GM12878 (cell line): ENCODE measurements around the gene NDUFB7. TPM values are rescaled to one million over a fixed set of nuclear protein-coding genes. Genes with fewer than 3 reads are reported as not detected.

ENCODE experiments used
- BACH1 ChIP-seq: fragments of 450-650 bp; IDR thresholded peaks from 2 replicates; pipeline ENCODE4 v1.6.1; 2017; ENCODE audit warnings: mild to moderate bottlenecking, borderline replicate concordance
- BCL3 ChIP-seq: IDR thresholded peaks from 2 replicates; pipeline ENCODE4 v1.6.1; 2011; ENCODE audit warnings: borderline replicate concordance, low read depth, mild to moderate bottlenecking, moderate library complexity, low read length; ENCODE audit not compliant: insufficient read depth, poor library complexity, severe bottlenecking
- BMI1 ChIP-seq: fragments of 450-650 bp; IDR thresholded peaks from 2 replicates; pipeline ENCODE4 v1.6.1; 2016; ENCODE audit warnings: mild to moderate bottlenecking, moderate library complexity, borderline replicate concordance
- CHD1 ChIP-seq: IDR thresholded peaks from 2 replicates; pipeline ENCODE4 v1.6.1; 2012; ENCODE audit warnings: low read depth, low read length, improper control_type of control experiment
- CHD4 ChIP-seq: fragments of 200-600 bp; sonication (generic); IDR thresholded peaks from 2 replicates; pipeline ENCODE4 v1.6.1; 2016; ENCODE audit warnings: mild to moderate bottlenecking
- CTCF ChIP-seq, 3 experiments: IDR thresholded peaks in 2 of 3; conservative IDR thresholded peaks in 1 of 3; 2 replicates each; pipeline ENCODE4 v1.5.1; 2011; ENCODE audit warnings: low read depth in 3 of 3, low read length in 3 of 3, mild to moderate bottlenecking in 3 of 3, control low read depth in 2 of 3, moderate library complexity in 2 of 3, inconsistent platforms in 1 of 3, mixed read lengths in 1 of 3; ENCODE audit not compliant: control insufficient read depth in 2 of 3, insufficient read depth in 1 of 3; ENCODE audit errors: extremely low read depth in 1 of 3
- EGR1 ChIP-seq, 2 experiments: IDR thresholded peaks; 1 replicate in 1 of 2; 2 replicates in 1 of 2; pipeline ENCODE4 v1.6.1; 2011 to 2012; ENCODE audit warnings: low read depth in 2 of 2, low read length in 2 of 2, borderline replicate concordance in 1 of 2, mild to moderate bottlenecking in 1 of 2, moderate library complexity in 1 of 2
- FOS ChIP-seq: IDR thresholded peaks from 3 replicates; pipeline ENCODE4 v1.6.1; 2011; ENCODE audit warnings: borderline replicate concordance; ENCODE audit not compliant: insufficient read length; ENCODE audit errors: extremely low read depth
- GATAD2B ChIP-seq: fragments of 450-650 bp; conservative IDR thresholded peaks from 2 replicates; pipeline ENCODE4 v1.6.1; 2017; ENCODE audit warnings: low read depth, mild to moderate bottlenecking, moderate library complexity
- NR2C1 ChIP-seq: fragments of 450-650 bp; IDR thresholded peaks from 2 replicates; pipeline ENCODE4 v1.6.1; 2017; ENCODE audit warnings: antibody characterized with exemption, mild to moderate bottlenecking, moderate library complexity
- POU2F2 ChIP-seq: IDR thresholded peaks from 3 replicates; pipeline ENCODE4 v1.6.1; 2011; ENCODE audit warnings: low read depth, mild to moderate bottlenecking, low read length, borderline replicate concordance
- RB1 ChIP-seq: fragments of 450-650 bp; formaldehyde crosslinking; IDR thresholded peaks from 2 replicates; pipeline ENCODE4 v1.6.1; 2017; ENCODE audit warnings: mild to moderate bottlenecking, borderline replicate concordance
- SKIL ChIP-seq: fragments of 450-650 bp; IDR thresholded peaks from 2 replicates; pipeline ENCODE4 v1.6.1; 2017; ENCODE audit warnings: mild to moderate bottlenecking, low read depth, inconsistent platforms; ENCODE audit not compliant: poor library complexity, severe bottlenecking
- SMAD1 ChIP-seq: fragments of 450-650 bp; IDR thresholded peaks from 2 replicates; pipeline ENCODE4 v1.6.1; 2018; ENCODE audit warnings: mild to moderate bottlenecking, low read depth; ENCODE audit not compliant: partially characterized antibody
- USF1 ChIP-seq: IDR thresholded peaks from 2 replicates; pipeline ENCODE4 v1.6.1; 2011; ENCODE audit warnings: borderline replicate concordance, low read depth, mild to moderate bottlenecking, moderate library complexity, mixed read lengths, low read length; ENCODE audit not compliant: insufficient read depth; ENCODE audit errors: extremely low read length
- YBX1 ChIP-seq: fragments of 450-650 bp; IDR thresholded peaks from 2 replicates; pipeline ENCODE4 v1.6.1; 2016; ENCODE audit warnings: antibody characterized with exemption
- ZBTB11 ChIP-seq: fragments of 450-650 bp; formaldehyde crosslinking; IDR thresholded peaks from 2 replicates; pipeline ENCODE4 v1.5.0; 2022; ENCODE audit warnings: mild to moderate bottlenecking, missing genetic modification characterization
- polyA plus RNA-seq, 11 experiments: library from polyadenylated mRNA; depleted of rRNA in 4 of 11; unstranded in 6 of 11; stranded (reverse) in 5 of 11; fragments of >200 nt; fragmentation: Nextera tagmentation in 4 of 11; fragmentation: Illumina TruSeq in 1 of 11; extraction: Ambion mirVana in 4 of 11; extraction: Trizol in 1 of 11; gene quantifications; 1 replicate in 1 of 11; 2 replicates in 10 of 11; pipeline versions ENCODE4 v1.2.1 to v1.2.3, GENCODE V29; 2011 to 2016; ENCODE audit warnings: inconsistent platforms in 2 of 11, missing spikeins in 2 of 11, low read depth in 1 of 11
- total RNA-seq, 4 experiments: library from RNA; depleted of rRNA in 3 of 4; stranded (reverse); fragments of >200 nt in 3 of 4; fragmentation: Illumina TruSeq in 1 of 4; extraction: Trizol in 1 of 4; gene quantifications; 2 replicates each; pipeline versions ENCODE4 v1.2.1 to v1.2.3, GENCODE V29; 2013 to 2021

Gene NDUFB7
- total and polyA plus RNA-seq, 10 of the 15 experiments (the other 5 are each of a cell fraction or from before 2014, with no cell fraction given): 14.6 to 480 (median 182) TPM

GRCh38 chr19:14603990-14604387, 32.1 kb upstream of the NDUFB7 start (continued):
- TF ChIP-seq NR2C1 (no peak), CTCF (IDR thresholded peaks at IDR 0.05 in 2 of 3, conservative IDR thresholded peaks at IDR 0.05 in 1 of 3; ENCODE audit: control insufficient read depth in 2 of 3, extremely low read depth in 1 of 3, insufficient read depth in 1 of 3, low read depth in 3 of 3, low read length in 3 of 3) (no peak), EGR1 (IDR thresholded peaks at IDR 0.05; ENCODE audit: borderline replicate concordance in 1 of 2, low read depth in 2 of 2, low read length in 2 of 2) (no peak), CHD4 (no peak), BCL3 (peak; percentile 92), FOS (no peak), SMAD1 (no peak), RB1 (no peak), USF1 (no peak), SKIL (peak; percentile 88), YBX1 (no peak), GATAD2B (peak; percentile 38; the same call in 1 of the 2 replicates), BMI1 (no peak), BACH1 (peak; percentile 12; the same call in 1 of the 2 replicates), POU2F2 (no peak), CHD1 (no peak), ZBTB11 (no peak)
